GM21423 (cell line): ENCODE results near the gene CSF1R.

ENCODE experiments used
- ATAC-seq: cut with Tn5 transposase; IDR thresholded peaks from one replicate; pipeline ENCODE4 v1.9.1; 2021; ENCODE audit warnings: mild to moderate bottlenecking, moderate library complexity; ENCODE audit not compliant: unreplicated experiment

CSF1R gene

GRCh38 chr5:150073677-150074076 is 12.7 kb downstream of the CSF1R start:
- ATAC-seq, result no peak

- ATAC-seq, result no peak
These were observed 13.2 kb downstream of the CSF1R start for GRCh38 chr5:150073086-150073625.

- ATAC-seq, result no peak
These were observed 15.5 kb downstream of the CSF1R start for GRCh38 chr5:150070821-150071220.

- ATAC-seq, result no peak
These were observed 16.4 kb downstream of the CSF1R start for GRCh38 chr5:150069672-150070627.

GRCh38 chr5:150068961-150069645 is 17.3 kb downstream of the CSF1R start:
- no peak for ATAC-seq

GRCh38 chr5:150068472-150068871 is 17.9 kb downstream of the CSF1R start:
- ATAC-seq, result no peak

GRCh38 chr5:150068071-150068470 is 18.3 kb downstream of the CSF1R start:
- no peak for ATAC-seq

GRCh38 chr5:150067405-150067960 is 18.9 kb downstream of the CSF1R start:
- ATAC-seq, result peak; percentile 16

GRCh38 chr5:150066901-150067396 is 19.4 kb downstream of the CSF1R start:
- ATAC-seq, result peak; percentile 50

GRCh38 chr5:150066436-150066835 is 19.9 kb downstream of the CSF1R start:
- ATAC-seq, result no peak

- ATAC-seq, result no peak
These were observed 20.5 kb downstream of the CSF1R start for GRCh38 chr5:150065886-150066285.

- no peak for ATAC-seq
These were observed 21.0 kb downstream of the CSF1R start for GRCh38 chr5:150065346-150065745.

GRCh38 chr5:150064681-150065220 is 21.6 kb downstream of the CSF1R start:
- ATAC-seq, result no peak

GRCh38 chr5:150063638-150064037 is 22.7 kb downstream of the CSF1R start:
- ATAC-seq, result no peak

GRCh38 chr5:150062216-150062922 is 24.0 kb downstream of the CSF1R start:
- ATAC-seq, result no peak

- ATAC-seq, result no peak
These were observed 24.8 kb downstream of the CSF1R start for GRCh38 chr5:150061538-150061995.

GRCh38 chr5:150060471-150060870 is 25.9 kb downstream of the CSF1R start:
- no peak for ATAC-seq

- ATAC-seq, result no peak
These were observed 26.7 kb downstream of the CSF1R start for GRCh38 chr5:150059623-150060022.

- no peak for ATAC-seq
These were observed 27.8 kb downstream of the CSF1R start for GRCh38 chr5:150058480-150059126.

GRCh38 chr5:150057996-150058395 is 28.4 kb downstream of the CSF1R start:
- ATAC-seq, result no peak
